H1 (cell line): Measurements from ENCODE around the gene FAH.

Experiments used
- ATF2 ChIP-seq: IDR thresholded peaks from 2 replicates; pipeline ENCODE4 v1.6.1; 2012; ENCODE audit warnings: low read length, inconsistent platforms
- BCL11A ChIP-seq, 2 experiments: IDR thresholded peaks; one replicate each; pipeline ENCODE4 v1.6.1; 2011; ENCODE audit warnings: low read depth in 2 of 2, low read length in 2 of 2, mild to moderate bottlenecking in 2 of 2
- CEBPB ChIP-seq: IDR thresholded peaks from 2 replicates; pipeline ENCODE4 v1.6.1; 2012; ENCODE audit warnings: low read depth, low read length
- CHD2 ChIP-seq: IDR thresholded peaks from 2 replicates; pipeline ENCODE4 v1.6.1; 2012; ENCODE audit warnings: low read length, improper control_type of control experiment
- CTCF ChIP-seq, 3 experiments: IDR thresholded peaks; 1 replicate in 2 of 3; 2 replicates in 1 of 3; pipeline versions ENCODE4 v1.5.1 to v1.6.1; 2011; ENCODE audit warnings: low read length in 3 of 3, mild to moderate bottlenecking in 3 of 3, inconsistent platforms in 2 of 3, low read depth in 1 of 3, moderate library complexity in 1 of 3; ENCODE audit not compliant: insufficient read depth in 1 of 3; ENCODE audit errors: control extremely low read depth in 1 of 3
- HDAC6 ChIP-seq: IDR thresholded peaks from one replicate; pipeline ENCODE4 v1.7.1; 2012; ENCODE audit warnings: low read depth, mild to moderate bottlenecking, inconsistent platforms, low read length, moderate library complexity
- KDM1A ChIP-seq: fragments of 200-600, 300-600 bp; sonication (generic); IDR thresholded peaks from 2 replicates; pipeline ENCODE4 v1.7.1; 2016; ENCODE audit warnings: mild to moderate bottlenecking, low read length, borderline replicate concordance
- POLR2A ChIP-seq, 2 experiments: IDR thresholded peaks; 1 replicate in 1 of 2; 2 replicates in 1 of 2; pipeline ENCODE4 v1.6.1; 2011; ENCODE audit warnings: low read depth in 2 of 2, low read length in 2 of 2, mild to moderate bottlenecking in 2 of 2; ENCODE audit errors: control extremely low read depth in 1 of 2
- POLR2AphosphoS5 ChIP-seq: IDR thresholded peaks from 2 replicates; pipeline ENCODE4 v1.6.1; 2011; ENCODE audit warnings: low read depth, low read length
- USF2 ChIP-seq: IDR thresholded peaks from 2 replicates; pipeline ENCODE4 v1.6.1; 2011; ENCODE audit warnings: low read length, improper control_type of control experiment

GRCh38 chr15:80179025-80179759 lies 26.4 kb downstream of the FAH start:
- no peak for TF ChIP-seq POLR2A (IDR thresholded peaks at IDR 0.05; ENCODE audit: control extremely low read depth in 1 of 2, low read depth in 2 of 2, low read length in 2 of 2)
- TF ChIP-seq CTCF (IDR thresholded peaks at IDR 0.05; ENCODE audit: control extremely low read depth in 1 of 3, insufficient read depth in 1 of 3, low read depth in 1 of 3, low read length in 3 of 3), result no peak
- TF ChIP-seq USF2, result no peak
- no peak for TF ChIP-seq BCL11A (IDR thresholded peaks at IDR 0.05; ENCODE audit: low read depth in 2 of 2, low read length in 2 of 2)
- TF ChIP-seq HDAC6, result no peak
- no peak for TF ChIP-seq CEBPB
- TF ChIP-seq KDM1A, result no peak
- no peak for TF ChIP-seq ATF2
- no peak for TF ChIP-seq CHD2
- TF ChIP-seq POLR2AphosphoS5, result no peak
